IMR-90 (cell line): ENCODE measurements around the gene HMGB2. TPM values are rescaled to one million over a fixed set of nuclear protein-coding genes. Genes with fewer than 3 reads are reported as not detected.

ENCODE experiments used
- ATAC-seq: fragments of 200-7000 bp; cut with Tn5 transposase; 2 replicates; pipeline ENCODE4 v1.9.1; 2020; ENCODE audit warnings: low read depth, mild to moderate bottlenecking, moderate library complexity
- BruUV-seq: library from RNA; stranded (reverse); fragments of 400-500 nt; replicated peaks from 2 replicates; lab custom pipeline; 2021; lab: Mats Ljungman, UMichigan
- CTCF ChIA-PET: fragments of 300-600 bp; formaldehyde crosslinking; extraction: SDS; loops from one replicate; lab custom pipeline; 2021; ENCODE audit warnings: antibody characterized with exemption; lab: Yijun Ruan, JAX
- POLR2A ChIA-PET: fragments of 300-600 bp; sonication (Branson Sonifier 250); formaldehyde crosslinking; loops from one replicate; lab custom pipeline; 2022; ENCODE audit warnings: antibody characterized with exemption; ENCODE audit not compliant: unreplicated experiment; lab: Charles Lee
- DNase-seq: peaks from one replicate; pipeline ENCODE4 v3.0.0; 2013
- H2AFZ ChIP-seq: replicated peaks from 2 replicates; pipeline ENCODE3; 2013; ENCODE audit warnings: low read length, mild to moderate bottlenecking; ENCODE audit not compliant: poor library complexity
- H2AK5ac ChIP-seq: 2 replicates; pipeline ENCODE4 v1.6.1; 2013; ENCODE audit warnings: low read depth, low read length, inconsistent platforms
- H2AK9ac ChIP-seq: replicated peaks from 2 replicates; pipeline ENCODE3; 2013; ENCODE audit warnings: mild to moderate bottlenecking, low read depth, low read length, moderate library complexity; ENCODE audit not compliant: poor library complexity
- H2BK120ac ChIP-seq: 2 replicates; pipeline ENCODE4 v1.6.1; 2013; ENCODE audit warnings: low read depth, low read length, inconsistent platforms
- H2BK15ac ChIP-seq: 3 replicates; pipeline ENCODE4 v1.6.1; 2013; ENCODE audit warnings: low read depth, low read length, inconsistent platforms
- H2BK20ac ChIP-seq: 2 replicates; pipeline ENCODE4 v1.6.1; 2013; ENCODE audit warnings: low read depth, mild to moderate bottlenecking, inconsistent platforms, low read length, moderate library complexity
- H2BK5ac ChIP-seq: 2 replicates; pipeline ENCODE4 v1.6.1; 2013; ENCODE audit warnings: mild to moderate bottlenecking, low read depth, low read length, inconsistent platforms; ENCODE audit not compliant: poor library complexity, severe bottlenecking
- H3K14ac ChIP-seq: replicated peaks from 2 replicates; pipeline ENCODE4 v1.6.1; 2013; ENCODE audit warnings: low read depth, low read length, inconsistent platforms
- H3K18ac ChIP-seq: 2 replicates; pipeline ENCODE4 v1.6.1; 2013; ENCODE audit warnings: low read depth, low read length, control low read depth
- H3K23ac ChIP-seq: 2 replicates; pipeline ENCODE4 v1.6.1; 2013; ENCODE audit warnings: low read depth, low read length, inconsistent platforms
- H3K27ac ChIP-seq: 2 replicates; pipeline ENCODE4 v1.5.1; 2013; ENCODE audit warnings: mild to moderate bottlenecking, control low read depth, low read length; ENCODE audit not compliant: insufficient read depth
- H3K27me3 ChIP-seq: 2 replicates; pipeline ENCODE4 v1.6.1; 2013; ENCODE audit warnings: low read length; ENCODE audit not compliant: control insufficient read depth, insufficient read depth
- H3K36me3 ChIP-seq: 2 replicates; pipeline ENCODE4 v1.6.1; 2013; ENCODE audit warnings: low read length, mixed read lengths; ENCODE audit not compliant: control insufficient read depth, insufficient read depth
- H3K4ac ChIP-seq: 2 replicates; pipeline ENCODE4 v1.6.1; 2013; ENCODE audit warnings: low read depth, low read length, inconsistent platforms
- H3K4me1 ChIP-seq: 2 replicates; pipeline ENCODE4 v1.6.1; 2013; ENCODE audit warnings: low read length, mixed read lengths; ENCODE audit not compliant: control insufficient read depth, insufficient read depth
- H3K4me2 ChIP-seq: 2 replicates; pipeline ENCODE4 v1.6.1; 2013; ENCODE audit warnings: low read depth, mild to moderate bottlenecking, control low read depth, low read length, moderate library complexity
- H3K4me3 ChIP-seq: 2 replicates; pipeline ENCODE4 v1.5.1; 2013; ENCODE audit warnings: low read depth, mild to moderate bottlenecking, control low read depth, low read length, moderate library complexity; ENCODE audit not compliant: insufficient read depth
- H3K56ac ChIP-seq: 2 replicates; pipeline ENCODE4 v1.6.1; 2013; ENCODE audit warnings: low read length, inconsistent platforms; ENCODE audit not compliant: insufficient read depth; ENCODE audit errors: extremely low read depth
- H3K79me1 ChIP-seq, 2 experiments: 2 replicates each; pipeline ENCODE4 v1.6.1; 2013; ENCODE audit warnings: low read length in 2 of 2, inconsistent platforms in 1 of 2, low read depth in 1 of 2
- H3K9ac ChIP-seq: 2 replicates; pipeline ENCODE4 v1.6.1; 2013; ENCODE audit warnings: low read depth, low read length, control low read depth
- H3K9me1 ChIP-seq: 2 replicates; pipeline ENCODE4 v1.6.1; 2013; ENCODE audit warnings: low read length, inconsistent platforms; ENCODE audit not compliant: insufficient read depth
- H3K9me3 ChIP-seq: 2 replicates; pipeline ENCODE4 v1.6.1; 2013; ENCODE audit warnings: low read length; ENCODE audit not compliant: control insufficient read depth, insufficient read depth
- H4K20me1 ChIP-seq: 2 replicates; pipeline ENCODE4 v1.6.1; 2013; ENCODE audit warnings: low read length, inconsistent platforms; ENCODE audit not compliant: insufficient read depth
- H4K5ac ChIP-seq: 2 replicates; pipeline ENCODE4 v1.6.1; 2013; ENCODE audit warnings: mild to moderate bottlenecking, low read depth, low read length, control low read depth
- H4K8ac ChIP-seq, 2 experiments: 2 replicates each; pipeline ENCODE4 v1.6.1; 2013; ENCODE audit warnings: low read depth in 2 of 2, low read length in 2 of 2, control low read depth in 1 of 2, inconsistent platforms in 1 of 2
- H4K91ac ChIP-seq: 2 replicates; pipeline ENCODE4 v1.6.1; 2013; ENCODE audit warnings: low read depth, low read length, inconsistent platforms; ENCODE audit not compliant: insufficient read depth
- MAZ ChIP-seq: IDR thresholded peaks from 2 replicates; pipeline ENCODE4 v1.6.1; 2012; ENCODE audit warnings: low read depth, mild to moderate bottlenecking, low read length, improper control_type of control experiment, moderate library complexity, borderline replicate concordance
- RFX5 ChIP-seq: IDR thresholded peaks from 2 replicates; pipeline ENCODE4 v1.8.0; 2012; ENCODE audit warnings: low read depth, mild to moderate bottlenecking, low read length, moderate library complexity
- WGBS, 2 experiments: methylation state at CpG; one replicate each; pipeline versions ENCODE4 v1.1.5 to v1.1.7; 2013; ENCODE audit warnings: missing lambda C conversion rate in 2 of 2; ENCODE audit not compliant: insufficient read length in 1 of 2; ENCODE audit errors: extremely low coverage in 2 of 2; 5-methylcytosine and 5-hydroxymethylcytosine counted together
- dilution Hi-C: fragments of 300-500 bp; cut with HindIII; formaldehyde crosslinking; loops from one replicate; pipeline ENCODE4 v1.14.3; 2018; ENCODE audit warnings: low sequenced_read_pairs; ENCODE audit not compliant: unreplicated experiment
- in situ Hi-C: fragments of 300-500 bp; cut with MboI; formaldehyde crosslinking; loops from 3 replicates; pipeline ENCODE4 v1.14.3; 2019; ENCODE audit warnings: low sequenced_read_pairs, inconsistent platforms, mixed read lengths
- intact Hi-C: fragments of 100-400 bp; cut with micrococcal nuclease; formaldehyde crosslinking; loops from 2 replicates; pipeline ENCODE4 v1.10.0; 2022
- polyA plus RNA-seq, 3 experiments: library from polyadenylated mRNA; depleted of rRNA; stranded (reverse); fragments of >200 nt; gene quantifications; 2 replicates each; pipeline ENCODE4 v1.2.3, GENCODE V29; 2012; ENCODE audit warnings: low replicate concordance in 1 of 3
- total RNA-seq: library from RNA; depleted of rRNA; stranded (reverse); fragments of >200 nt; gene quantifications from 2 replicates; pipeline ENCODE4 v1.2.3, GENCODE V29; 2012

HMGB2 gene
- total and polyA plus RNA-seq, 2 of the 4 experiments (the other 2 are of a cell fraction) = 49.3 to 106 TPM

DNA sequence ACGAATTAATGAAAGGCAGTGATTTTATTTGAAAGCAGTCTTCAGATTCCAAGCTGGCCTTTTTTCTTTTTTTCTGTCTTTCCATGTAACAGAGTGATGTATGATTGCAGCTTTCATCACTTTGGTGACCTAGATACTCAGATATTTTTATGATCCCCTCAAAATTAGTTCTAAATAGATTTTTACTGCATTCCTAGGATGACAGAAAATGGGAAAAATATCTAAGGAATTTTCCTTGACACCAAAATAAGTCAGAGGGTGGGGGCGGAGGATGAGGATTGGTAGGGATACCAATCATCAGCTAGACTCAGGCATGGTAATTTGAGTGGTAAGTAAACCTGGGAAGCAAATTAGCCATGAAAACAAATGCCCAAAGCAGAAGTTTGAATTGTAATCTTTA lies 11.9 kb upstream of the HMGB2 start:
- Histone ChIP-seq H3K9ac (peak overlapping the region; percentile 37; the same call in 1 of the 2 replicates), H2AFZ (no peak overlapping the region), H3K4me1 (peaks cover 2% of the 10 kb centered on the region; the same call in 1 of the 2 replicates), H4K91ac (no peak overlapping the region), H4K20me1 (no peaks in the 10 kb centered on the region), H2BK20ac (0 out of 2 replicates have a peak overlapping the region, but pooled peaks have one; percentile 59), H3K27me3 (no peaks in the 10 kb centered on the region), H3K4me3 (no peak overlapping the region), H3K56ac (no peak overlapping the region), H2BK15ac (no peak overlapping the region), H3K36me3 (no peaks in the 10 kb centered on the region), H2AK9ac (no peak overlapping the region), H3K9me1 (no peaks in the 10 kb centered on the region), H3K14ac (no peak overlapping the region; the same call in 1 of the 2 replicates), H4K5ac (no peak overlapping the region), H3K4ac (no peak overlapping the region; the same call in 1 of the 2 replicates), H3K79me1 (no peaks in the 10 kb centered on the region), H3K23ac (no peak overlapping the region), H2BK120ac (peak overlapping the region; percentile 83), H3K18ac (no peak overlapping the region), H3K9me3 (no peaks in the 10 kb centered on the region), H3K4me2 (peak overlapping the region; percentile 32; the same call in 1 of the 2 replicates), H3K27ac (no peak overlapping the region), H2AK5ac (no peak overlapping the region), H2BK5ac (peak overlapping the region; percentile 68), H4K8ac (peak overlapping the region in 1 of 2 experiments; percentile 40; a peak in 2 of 4 replicates)
- DNase-seq (peak; percentile 47), ATAC-seq (peak; percentile 81)
- dilution Hi-C loops (no loop called here), intact Hi-C loops (no loop called here), in situ Hi-C loops (no loop called here)
- CTCF ChIA-PET = interaction anchor here (2.2 kb wide), 1 partner anchor 29 kb away, joined by 5 read pairs; no protein-coding TSS in a partner anchor
- peak; percentile 34; the same call in 1 of the 2 replicates for TF ChIP-seq MAZ
- no peak for TF ChIP-seq RFX5
- POLR2A ChIA-PET = interaction anchor here (0.7 to 1.6 kb wide), 2 partner anchors 12 to 19 kb away, joined by 4 read pairs; partner anchors contain the start of gene HMGB2
- no CpG with 5 or more reads among the region's 2 CpGs for WGBS, 2 experiments
- no TSS peak for BruUV-seq
